Heart left ventricle (tissue), 16 donors: ENCODE measurements around the gene SLC35G3. TPM values are rescaled to one million over a fixed set of nuclear protein-coding genes. Genes with fewer than 3 reads are reported as not detected.
"Not testable (repeated sequence)": the region's sequence is repeated elsewhere in the genome, so short reads cannot be mapped to it uniquely, and the experiment has no call there.

Experiments used
- ATAC-seq, 4 donors: fragments of 200-7000 bp; cut with Tn5 transposase; one replicate each; pipeline ENCODE4 v1.9.1; 2020 to 2022; ENCODE audit warnings: moderate library complexity in 4 of 4, mild to moderate bottlenecking in 3 of 4, moderate number of reproducible peaks in 1 of 4
- DNase-seq, 5 donors: peaks; one replicate each; pipeline ENCODE4 v3.0.0-alpha.2; 2020
- H3K27ac ChIP-seq, 12 donors: fragments of 200-600 bp; sonication (generic) in 4 of 12; one replicate each; pipeline versions ENCODE4 v1.5.0 to v1.8.0; 2016 to 2022; ENCODE audit warnings: mild to moderate bottlenecking in 2 of 12
- H3K27me3 ChIP-seq, 9 donors: fragments of 200-600 bp; sonication (generic) in 2 of 9; one replicate each; pipeline versions ENCODE4 v1.5.1 to v1.8.0; 2016 to 2022; ENCODE audit warnings: mild to moderate bottlenecking in 3 of 9
- H3K36me3 ChIP-seq, 9 donors: fragments of 200-600 bp; sonication (generic) in 2 of 9; one replicate each; pipeline versions ENCODE4 v1.5.0 to v1.8.0; 2018 to 2022; ENCODE audit warnings: mild to moderate bottlenecking in 2 of 9
- H3K4me1 ChIP-seq, 12 donors: fragments of 200-600 bp; sonication (generic) in 4 of 12; one replicate each; pipeline versions ENCODE4 v1.5.0 to v1.8.0; 2016 to 2022; ENCODE audit warnings: mild to moderate bottlenecking in 3 of 12
- H3K4me3 ChIP-seq, 12 donors: fragments of 200-600 bp; sonication (generic) in 4 of 12; one replicate each; pipeline versions ENCODE4 v1.5.0 to v1.8.0; 2017 to 2022; ENCODE audit warnings: mild to moderate bottlenecking in 9 of 12, moderate library complexity in 4 of 12
- H3K9me3 ChIP-seq, 12 donors: fragments of 200-600 bp; sonication (generic) in 4 of 12; one replicate each; pipeline versions ENCODE4 v1.5.0 to v1.8.0; 2016 to 2022; ENCODE audit warnings: mild to moderate bottlenecking in 1 of 12
- CTCF ChIP-seq, 12 donors: fragments of 200-600 bp; sonication (generic) in 4 of 12; IDR thresholded peaks; one replicate each; pipeline versions ENCODE4 v1.5.0 to v1.8.0; 2018 to 2022; ENCODE audit warnings: antibody characterized with exemption in 12 of 12, mild to moderate bottlenecking in 5 of 12
- POLR2A ChIP-seq, 2 donors: fragments of 450-650 bp; IDR thresholded peaks; one replicate each; pipeline ENCODE4 v1.6.1; 2017; ENCODE audit warnings: antibody characterized with exemption in 2 of 2, mild to moderate bottlenecking in 2 of 2, moderate library complexity in 2 of 2
- WGBS, 4 donors: extraction: QIAGEN DNeasy Blood & Tissue Kit in 2 of 4; methylation state at CpG; one replicate each; pipeline versions ENCODE4 v1.1.5 to v1.1.7; 2013 to 2018; 5-methylcytosine and 5-hydroxymethylcytosine counted together
- intact Hi-C, 10 donors: fragments of 100-400 bp; cut with DNase I; formaldehyde crosslinking; loops; one replicate each; pipeline versions ENCODE4 v1.11.1 to v1.14.2; 2022
- polyA plus RNA-seq, 2 donors: library from polyadenylated mRNA; stranded (reverse); fragments of 200-250 nt; gene quantifications; one replicate each; pipeline ENCODE4 v1.2.3, GENCODE V29; 2013
- total RNA-seq, 9 donors: library from RNA; depleted of rRNA in 2 of 9; stranded (reverse); fragments of >200 nt in 2 of 9; fragmentation: NEBNext Ultra II Directional in 3 of 9; extraction: Animal tissue kit (Norgen Biotek cat#: 25700) in 3 of 9; gene quantifications; one replicate each; pipeline versions ENCODE4 v1.1.0 to v1.2.4, GENCODE V29; 2016 to 2023
- donor health status: ischemic (EF 13 %, LVEDD 7.1; RV severe dilation, severe dysfunction).
- donor health status: healthy with polysubstance abuse.
- donor health status: DM: no; HTN: yes; CAD: no.
- donor health status: DM: no; HTN: no; CAD: no.
- donor health status: ischemic (EF 25% LVEDD 6.9; RV normal size, moderate dysfunction).
- donor health status: ischemic (EF 25% LVEDD 5.7; RV mildly dilated, moderate dysfunction).
- donor health status: healthy.
- donor health status: DM: yes; HTN: yes; CAD: no.
- donor health status: ischemic (EF 35%, LVEDD 5.7; RV mildly dilated, moderate dysfunction).
- donor health status: nonischemic (EF 11% LVEDD 7.7; RV severe dilation, severe dysfunction).
- donor health status: DM: yes; HTN: yes; CAD: no.
- donor health status: PGD.
- donor health status: ischemic (EF 29% LVEDD 5.4; RV normal size, mild dysfunction).
- donor health status: nonischemic (EF 23%, LVEDD 6.1; RV moderate dilation, normal function).

Gene SLC35G3
- total and polyA plus RNA-seq, 11 donors, result not detected

GRCh38 chr17:35187481-35187880, 6.7 kb downstream of the SLC35G3 start:
- H3K27ac ChIP-seq, result no peak overlapping the region
- H3K9me3 ChIP-seq, result no peaks in the 10 kb centered on the region
- DNase-seq (no peak), ATAC-seq (no peak)
- intact Hi-C loops, result no loop called here
- H3K36me3 ChIP-seq, result peaks cover 0 to 50% (median 10%) of the 10 kb centered on the region in 9 donors
- H3K4me3 ChIP-seq, result no peak overlapping the region
- H3K27me3 ChIP-seq, result no peaks in the 10 kb centered on the region
- H3K4me1 ChIP-seq, result peaks cover 0 to 10% (median 0%) of the 10 kb centered on the region in 12 donors
- 83 to 92% (median 88%) methylated on average over 2 of the region's 2 CpGs for WGBS, 4 donors
- no peak for TF ChIP-seq CTCF (IDR thresholded peaks at IDR 0.05)
- TF ChIP-seq POLR2A (IDR thresholded peaks at IDR 0.05), result no peak

GRCh38 chr17:35185849-35186248, 8.3 kb downstream of the SLC35G3 start:
- intact Hi-C loops, result no loop called here
- WGBS, 4 donors, result 43 to 60% (median 56%) methylated on average over 1 of the region's 1 CpG
- H3K4me3 ChIP-seq, result no peak overlapping the region
- no peaks in the 10 kb centered on the region for H3K27me3 ChIP-seq
- no peaks in the 10 kb centered on the region for H3K9me3 ChIP-seq
- peaks cover 0 to 10% (median 0%) of the 10 kb centered on the region in 12 donors for H3K4me1 ChIP-seq
- no peak for ATAC-seq
- TF ChIP-seq CTCF (IDR thresholded peaks at IDR 0.05) (no peak), POLR2A (IDR thresholded peaks at IDR 0.05) (no peak)
- H3K27ac ChIP-seq, result no peak overlapping the region
- no peak for DNase-seq
- H3K36me3 ChIP-seq, result peaks cover 0 to 66% (median 14%) of the 10 kb centered on the region in 9 donors

GRCh38 chr17:35184274-35184673, 9.9 kb downstream of the SLC35G3 start:
- intact Hi-C loops, result no loop called here
- Histone ChIP-seq H3K9me3 (no peaks in the 10 kb centered on the region), H3K4me1 (peaks cover 0 to 3% (median 0%) of the 10 kb centered on the region in 12 donors), H3K27ac (no peak overlapping the region), H3K27me3 (no peaks in the 10 kb centered on the region), H3K4me3 (no peak overlapping the region), H3K36me3 (peaks cover 0 to 82% (median 19%) of the 10 kb centered on the region in 9 donors)
- 60 to 63% (median 62%) methylated on average over 3 of the region's 3 CpGs for WGBS, 4 donors
- ATAC-seq (no peak), DNase-seq (no peak)
- TF ChIP-seq POLR2A (IDR thresholded peaks at IDR 0.05), result no peak
- no peak for TF ChIP-seq CTCF (IDR thresholded peaks at IDR 0.05)

DNA sequence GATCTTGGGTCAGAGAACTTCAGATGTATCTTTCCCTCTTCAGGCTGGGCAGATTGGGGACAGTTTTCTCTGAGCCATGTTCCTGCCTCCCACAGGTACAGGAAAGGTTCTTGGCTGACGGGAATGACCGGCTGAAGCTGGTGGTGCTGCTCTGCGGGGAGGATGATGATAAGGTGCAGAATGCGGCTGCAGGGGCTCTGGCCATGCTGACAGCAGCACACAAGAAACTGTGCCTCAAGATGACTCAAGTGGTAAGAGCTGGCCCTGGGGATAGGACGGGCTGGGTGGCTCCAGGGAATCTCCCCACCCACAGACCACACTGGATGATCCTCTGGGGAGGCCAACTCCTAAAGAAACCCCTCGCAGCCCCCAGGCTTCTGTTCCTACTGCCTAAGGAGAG, 10.9 kb downstream of the SLC35G3 start:
- intact Hi-C loops, result no loop called here
- Histone ChIP-seq H3K9me3 (peaks cover 0 to 2% (median 0%) of the 10 kb centered on the region in 12 donors), H3K4me3 (no peak overlapping the region), H3K27ac (no peak overlapping the region), H3K4me1 (no peaks in the 10 kb centered on the region), H3K27me3 (no peaks in the 10 kb centered on the region), H3K36me3 (peaks cover 0 to 86% (median 13%) of the 10 kb centered on the region in 9 donors)
- TF ChIP-seq POLR2A (IDR thresholded peaks at IDR 0.05) (no peak), CTCF (IDR thresholded peaks at IDR 0.05) (no peak)
- ATAC-seq (no peak), DNase-seq (no peak)
- WGBS, 4 donors, result 52 to 63% (median 54%) methylated on average over 5 to 6 of the region's 6 CpGs

DNA sequence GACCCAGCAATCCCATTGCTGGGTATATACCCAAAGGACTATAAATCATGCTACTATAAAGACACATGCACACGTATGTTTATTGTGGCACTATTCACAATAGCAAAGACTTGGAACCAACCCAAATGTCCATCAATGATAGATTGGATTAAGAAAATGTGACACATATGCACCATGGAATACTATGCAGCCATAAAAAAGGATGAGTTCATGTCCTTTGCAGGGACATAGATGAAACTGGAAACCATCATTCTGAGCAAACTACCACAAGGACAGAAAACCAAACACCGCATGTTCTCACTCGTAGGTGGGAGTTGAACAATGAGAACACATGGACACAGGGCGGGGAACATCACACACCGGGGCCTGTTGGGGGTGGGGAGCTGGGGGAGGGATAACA, 14.8 kb downstream of the SLC35G3 start:
- not testable (repeated sequence) for DNase-seq, ATAC-seq, H3K9me3 ChIP-seq, H3K27ac ChIP-seq, H3K27me3 ChIP-seq, H3K4me3 ChIP-seq
- Histone ChIP-seq H3K36me3 (peaks cover 0 to 86% (median 15%) of the 10 kb centered on the region in 9 donors), H3K4me1 (peaks cover 0 to 11% (median 0%) of the 10 kb centered on the region in 12 donors)
- intact Hi-C loops, result loop anchor here in 4 of 10 donors (10.0 kb wide), 4 partner anchors 65 to 565 kb away; partner anchors contain the start of gene SLFN5 (in 1 of the 4)
- WGBS, 4 donors, result 93 to 97% (median 95%) methylated on average over 5 of the region's 5 CpGs
